NCI-H345 treated with DMSO at 0.1 percent for 48 hours (cell line): ENCODE results near the gene KRT6B.
"Not testable (repeated sequence)": the region's sequence is repeated elsewhere in the genome, so short reads cannot be mapped to it uniquely, and the experiment has no call there.

ENCODE experiments used
- DNase-seq: peaks from one replicate; lab custom pipeline; 2025; ENCODE audit not compliant: unreplicated experiment; lab: John Stamatoyannopoulos, UW

KRT6B gene

DNA sequence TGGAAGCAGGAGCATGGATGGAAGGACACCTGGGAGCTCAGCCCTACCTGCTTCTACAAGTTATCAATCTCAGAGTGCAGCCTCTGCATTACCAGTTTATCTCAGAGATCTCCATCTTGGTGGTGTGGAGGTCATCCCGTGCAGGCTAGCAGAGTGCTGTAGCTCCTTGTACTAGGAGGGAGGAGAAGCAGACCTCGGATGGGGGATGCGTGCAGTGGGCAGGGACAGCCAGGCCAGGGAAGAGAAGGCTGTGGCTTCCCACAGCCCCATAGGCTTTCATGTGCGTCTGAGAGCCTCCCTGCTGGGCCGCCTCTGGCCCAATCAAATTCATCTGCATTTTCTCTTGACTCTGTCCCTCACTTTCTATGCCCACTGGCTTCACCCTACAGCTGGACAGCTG, 37.0 kb downstream of the KRT6B start:
- no peak for DNase-seq

DNA sequence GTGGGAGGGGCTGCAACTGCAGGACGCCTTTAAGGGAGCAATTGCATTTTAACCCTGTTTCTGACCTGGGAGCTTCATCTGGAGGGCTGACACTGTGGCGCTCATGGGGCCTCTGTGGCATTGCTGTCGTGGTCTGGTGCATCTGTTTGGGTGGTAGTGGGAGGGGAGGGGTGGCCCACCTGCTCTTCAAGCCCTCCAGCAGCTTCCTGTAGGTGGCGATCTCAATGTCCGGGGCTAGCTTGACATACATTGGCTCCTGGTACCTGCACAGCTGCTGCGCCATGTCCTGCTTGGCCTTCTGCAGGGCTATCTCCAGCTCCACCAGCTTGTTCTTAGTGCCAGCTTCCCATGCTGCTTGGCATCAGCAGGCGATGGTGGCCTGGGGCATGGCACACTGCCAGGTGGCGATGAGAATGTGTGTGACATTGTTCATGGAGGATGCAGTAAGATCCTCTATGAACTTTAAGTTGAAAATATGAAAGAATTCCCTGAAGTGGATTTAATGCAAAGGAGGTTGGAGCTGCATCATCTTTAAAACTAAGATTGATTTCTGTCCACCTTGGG, 38.1 kb downstream of the KRT6B start:
- DNase-seq, result no peak

DNA sequence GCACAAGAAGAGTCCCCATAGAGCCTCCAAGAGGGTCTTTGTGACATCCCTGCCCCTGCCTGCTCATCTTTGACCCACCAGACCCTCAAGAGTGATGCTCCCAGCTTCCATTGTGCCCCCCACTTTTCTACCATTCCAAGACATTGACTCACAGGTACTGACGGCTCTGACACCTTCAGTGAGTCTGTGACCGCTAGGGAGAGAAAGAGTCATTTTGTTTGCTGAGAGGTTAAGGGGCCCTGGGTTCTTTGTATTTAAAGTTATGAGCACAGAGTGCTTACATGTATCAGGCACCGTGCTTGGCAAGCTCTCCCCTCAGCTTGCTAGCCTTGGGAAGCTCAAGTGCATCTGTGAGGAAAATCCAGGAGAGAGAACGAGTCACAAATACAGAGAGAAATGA, 38.7 kb downstream of the KRT6B start:
- DNase-seq, result no peak

DNA sequence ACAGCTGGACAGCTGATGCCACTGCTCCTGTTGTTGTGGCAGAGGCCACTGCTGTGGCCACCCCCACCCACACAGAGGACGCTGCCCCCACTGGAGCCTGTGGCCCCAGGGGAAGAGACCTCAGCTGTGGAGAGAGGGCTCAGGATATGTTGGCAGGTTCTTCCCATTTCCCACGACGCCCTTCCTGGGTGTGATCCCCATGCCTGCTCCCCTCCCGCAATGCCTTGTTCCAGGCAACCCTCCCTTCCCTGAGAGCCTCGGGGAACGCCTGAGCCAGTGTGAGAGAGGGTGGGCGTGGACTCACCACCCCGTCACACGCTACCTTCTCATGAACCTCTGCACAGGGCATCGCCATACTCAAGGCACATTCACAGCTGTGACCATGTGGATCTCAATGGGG, 40.1 kb downstream of the KRT6B start:
- DNase-seq, result no peak

DNA sequence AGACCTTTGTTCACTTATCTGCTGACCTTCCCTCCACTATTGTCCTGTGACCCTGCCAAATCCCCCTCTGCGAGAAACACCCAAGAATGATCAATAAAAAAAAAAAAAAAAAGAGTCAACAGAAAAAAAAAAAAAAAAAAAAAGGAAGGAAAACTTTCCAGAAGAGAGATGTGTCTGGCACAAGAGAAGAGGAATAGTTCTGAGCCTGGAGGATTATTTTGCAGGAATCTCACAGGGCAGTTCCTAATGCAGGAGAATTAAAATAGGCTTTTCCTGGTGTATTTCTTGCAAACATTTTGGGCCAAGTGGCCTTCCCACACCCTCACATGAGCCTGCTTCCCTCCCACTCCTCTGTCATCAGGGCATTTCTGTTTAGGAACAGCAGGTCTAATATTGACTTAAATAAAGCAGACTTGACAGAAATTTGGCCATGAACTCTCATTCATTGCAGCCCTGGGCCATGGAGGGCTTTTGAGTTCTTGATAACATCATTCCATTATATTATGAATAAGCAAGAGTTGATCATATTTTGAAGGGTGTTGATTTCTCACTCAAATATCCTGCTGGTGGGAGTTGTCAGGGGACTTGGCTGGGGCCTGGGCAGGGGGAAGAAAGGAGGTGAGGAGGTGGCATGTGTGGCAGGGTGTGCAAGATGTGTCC, 41.2 kb downstream of the KRT6B start:
- DNase-seq, result not testable (repeated sequence)

DNA sequence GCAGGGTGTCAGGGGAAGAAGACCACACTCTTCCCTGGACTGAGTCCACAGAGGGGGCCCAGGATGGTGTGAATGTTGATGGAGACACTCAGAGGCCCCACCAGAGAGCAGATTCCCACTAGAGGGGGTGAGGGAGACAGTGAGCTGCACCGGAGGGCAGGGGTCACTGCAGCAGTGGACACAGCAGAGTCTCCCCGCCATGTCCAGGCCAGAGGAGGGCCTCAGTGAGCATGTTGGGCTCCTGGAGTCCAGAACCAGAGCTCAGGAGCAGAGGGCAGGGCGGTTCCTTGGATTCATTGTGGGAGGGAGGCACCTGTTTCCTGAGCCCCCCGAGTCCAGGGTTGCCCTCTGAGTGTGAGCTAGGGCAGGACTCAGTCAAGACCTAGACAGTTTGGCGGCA, 44.0 kb downstream of the KRT6B start:
- no peak for DNase-seq

DNA sequence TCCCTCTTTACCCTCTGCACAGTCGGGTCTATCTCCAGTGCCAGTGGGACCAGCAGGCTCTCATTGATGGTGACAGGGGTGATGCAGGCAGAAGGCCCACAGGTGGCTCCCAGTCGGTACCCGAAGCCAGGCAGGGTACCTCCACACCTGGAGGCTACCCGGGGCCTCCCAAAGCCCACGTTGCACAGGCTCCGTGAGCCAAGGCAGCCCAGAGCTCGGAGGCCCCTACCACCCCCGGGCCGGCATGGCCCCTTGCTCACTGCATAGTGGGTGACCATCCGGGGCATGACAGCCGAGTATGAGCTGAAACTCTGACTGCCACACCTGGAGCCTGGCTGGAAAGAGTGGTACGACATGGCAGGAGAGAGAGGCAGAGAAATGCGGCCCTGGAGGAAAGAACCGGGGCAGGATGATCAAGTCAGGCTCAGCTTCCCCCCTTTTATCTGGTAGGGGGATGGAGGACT, 46.0 kb downstream of the KRT6B start, which contains the start of gene KRT82:
Gene KRT82 (minus strand): TSS at position 414 of the 464 bp plus-strand sequence. CDS start 58 bp downstream, at position 356.
- DNase-seq, result no peak

DNA sequence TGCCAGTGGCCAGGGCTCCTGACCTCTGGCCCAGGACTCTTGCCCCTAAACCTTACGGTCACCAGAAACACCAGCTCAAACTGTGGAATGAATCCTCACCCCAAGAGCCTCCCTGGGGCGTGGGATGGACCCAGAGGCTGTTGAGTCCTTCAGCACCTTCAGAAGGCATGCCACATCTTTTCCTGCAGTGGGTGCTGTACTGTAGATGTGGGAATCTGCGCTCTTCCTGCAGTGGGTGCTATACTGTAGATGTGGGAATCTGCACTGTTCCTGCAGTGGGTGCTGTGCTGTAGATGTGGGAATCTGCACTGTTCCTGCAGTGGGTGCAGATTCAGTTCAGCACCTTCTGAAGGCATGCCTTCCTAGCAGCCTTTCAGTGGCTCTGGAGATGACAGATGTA, 47.0 kb downstream of the KRT6B start:
- no peak for DNase-seq

DNA sequence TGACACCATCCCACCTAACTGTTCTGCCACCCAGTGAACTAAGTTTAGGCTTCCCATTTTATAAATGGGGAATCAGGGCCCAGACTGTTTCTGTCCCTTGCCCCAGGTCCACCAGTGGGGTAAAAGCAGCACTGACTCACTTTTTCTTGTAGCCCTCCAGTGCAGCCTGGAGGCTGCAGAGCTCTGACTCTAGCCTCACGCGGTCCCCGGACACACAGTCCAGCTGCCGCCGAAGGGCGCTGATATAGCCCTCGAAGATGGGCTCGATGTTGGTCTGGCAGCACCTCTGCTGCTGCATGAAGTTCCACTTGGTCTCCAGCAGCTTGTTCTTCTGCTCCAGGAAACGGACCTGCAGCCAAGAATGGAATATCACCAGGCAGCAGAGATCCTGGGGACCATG, 48.4 kb downstream of the KRT6B start:
- DNase-seq, result no peak

DNA sequence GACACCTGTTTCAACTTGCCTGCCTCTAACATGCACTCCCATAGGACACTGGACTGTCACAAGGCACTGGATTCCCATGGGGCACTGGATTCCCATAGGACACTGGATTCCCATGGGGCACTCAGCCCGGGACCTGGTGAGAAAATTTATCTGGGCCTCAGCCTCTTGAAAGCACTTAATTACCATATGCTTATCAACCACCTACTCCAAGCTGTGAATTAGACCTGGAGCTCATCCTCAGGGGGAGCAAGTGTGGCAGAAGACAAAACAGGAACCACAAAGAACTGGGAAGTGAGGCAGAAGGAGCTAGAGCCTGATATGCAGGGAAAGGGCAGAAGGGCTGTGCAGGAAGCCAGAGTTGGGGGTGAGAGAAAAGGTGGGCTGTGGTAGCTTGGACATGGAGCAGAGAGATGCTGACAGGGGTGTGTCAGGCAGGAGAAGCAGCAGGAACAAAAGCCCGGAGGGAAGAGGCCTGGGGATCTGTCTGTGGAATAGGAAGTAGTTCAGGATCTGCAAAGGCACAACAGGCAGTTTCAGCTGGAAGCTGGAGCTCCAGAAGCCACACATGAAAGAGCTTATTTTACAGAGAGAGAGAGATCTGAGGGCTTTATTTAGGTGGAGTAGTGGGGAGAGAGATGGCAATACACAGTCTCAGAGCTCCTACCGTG, 48.9 kb downstream of the KRT6B start:
- no peak for DNase-seq

DNA sequence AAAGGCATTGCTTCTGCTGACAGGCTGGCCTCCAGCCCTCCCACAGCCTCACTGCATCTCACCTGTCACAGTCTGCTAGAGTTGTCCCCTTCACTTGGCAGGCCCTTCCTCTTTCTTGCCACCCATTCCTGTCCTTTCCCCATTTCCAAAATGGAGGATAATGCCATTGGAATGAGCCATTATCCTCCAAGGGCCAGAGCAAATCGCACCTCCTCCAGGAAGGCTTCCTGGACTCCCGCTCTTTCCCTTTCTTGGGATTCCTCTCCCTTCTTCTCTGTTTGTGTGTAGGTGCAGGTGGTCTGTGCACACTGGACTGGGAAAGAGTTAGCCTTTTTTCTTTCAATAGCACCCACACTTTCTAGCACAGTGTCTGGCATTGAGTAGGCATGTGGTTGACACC, 49.6 kb downstream of the KRT6B start:
- DNase-seq, result no peak

DNA sequence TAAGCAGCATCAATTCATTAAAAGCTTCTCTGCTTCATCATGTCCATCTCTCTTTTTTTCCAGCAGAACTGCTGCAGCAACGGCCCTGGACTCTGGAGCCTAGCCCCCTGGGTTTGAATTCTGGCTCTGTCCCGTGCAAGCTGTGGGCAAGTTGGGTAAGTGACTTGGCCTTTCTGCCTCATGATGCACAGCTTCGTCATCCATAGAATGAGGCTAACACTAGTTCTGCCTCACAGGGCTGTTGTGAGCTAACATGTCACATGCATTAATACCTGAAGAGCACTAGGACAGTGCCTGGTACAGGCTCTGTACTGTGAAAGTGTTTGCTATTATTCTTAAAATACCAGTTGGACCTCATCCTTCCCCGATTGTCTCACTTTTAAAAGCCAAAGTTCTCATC, 50.0 kb downstream of the KRT6B start:
- no peak for DNase-seq

DNA sequence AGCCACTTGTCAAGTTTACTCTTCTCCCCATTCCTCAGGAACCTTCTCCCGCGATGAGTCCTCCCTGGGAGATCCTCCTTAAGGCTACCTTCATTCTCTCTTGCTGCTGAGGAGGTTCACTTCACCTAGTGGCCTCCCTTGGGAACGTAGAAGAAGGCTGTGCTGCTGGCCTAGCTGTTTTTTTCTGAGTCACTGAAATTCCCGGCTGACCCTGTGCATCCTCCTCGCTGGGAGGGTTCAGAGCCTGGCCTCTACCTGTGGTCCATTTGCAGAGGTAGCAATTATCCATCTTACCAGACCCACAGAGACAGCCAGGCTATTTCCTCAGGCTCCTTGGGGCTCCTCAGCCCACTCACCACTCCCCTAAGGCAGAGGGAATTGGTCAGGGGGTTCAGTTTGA, 50.4 kb downstream of the KRT6B start:
- DNase-seq, result no peak

DNA sequence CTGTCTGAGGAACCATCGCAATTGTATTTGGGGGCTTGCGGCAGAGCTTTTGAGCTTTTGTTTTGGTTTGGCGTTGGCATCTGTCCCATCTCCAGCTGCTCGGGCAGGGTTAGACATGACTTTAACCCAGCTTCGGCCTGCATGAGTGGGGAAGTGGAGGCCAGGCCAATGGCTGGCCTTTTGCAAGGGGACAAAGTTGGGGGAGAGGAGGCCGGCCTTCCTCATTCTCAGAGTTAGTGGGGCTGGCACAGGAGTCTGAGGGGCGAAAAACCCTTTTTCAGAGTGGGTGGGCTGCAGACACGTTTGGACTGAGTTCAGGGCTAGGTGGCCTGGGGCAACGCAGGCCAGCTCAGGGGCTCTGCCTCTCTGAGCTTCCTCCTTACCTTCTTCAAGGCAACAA, 51.0 kb downstream of the KRT6B start:
- DNase-seq, result no peak

DNA sequence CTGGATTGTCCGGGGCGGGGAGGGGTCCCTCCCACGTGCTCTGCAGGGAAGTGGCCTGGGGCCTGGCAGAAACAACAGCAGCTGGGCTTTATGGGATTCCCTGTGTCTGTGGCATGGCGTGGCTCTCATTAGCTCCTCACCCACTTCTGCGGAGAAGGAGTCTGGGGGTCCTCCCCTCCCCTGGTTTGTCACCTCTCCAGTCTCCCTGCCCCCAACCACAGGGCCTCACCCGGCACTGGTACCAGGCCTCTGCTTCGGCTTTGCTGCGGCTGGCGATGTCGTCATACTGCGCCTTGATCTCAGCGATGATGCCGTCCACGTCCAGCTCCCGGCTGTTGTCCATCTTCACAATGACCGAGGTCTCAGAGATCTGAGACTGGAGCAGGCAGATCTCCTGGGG, 52.2 kb downstream of the KRT6B start:
- DNase-seq, result no peak

DNA sequence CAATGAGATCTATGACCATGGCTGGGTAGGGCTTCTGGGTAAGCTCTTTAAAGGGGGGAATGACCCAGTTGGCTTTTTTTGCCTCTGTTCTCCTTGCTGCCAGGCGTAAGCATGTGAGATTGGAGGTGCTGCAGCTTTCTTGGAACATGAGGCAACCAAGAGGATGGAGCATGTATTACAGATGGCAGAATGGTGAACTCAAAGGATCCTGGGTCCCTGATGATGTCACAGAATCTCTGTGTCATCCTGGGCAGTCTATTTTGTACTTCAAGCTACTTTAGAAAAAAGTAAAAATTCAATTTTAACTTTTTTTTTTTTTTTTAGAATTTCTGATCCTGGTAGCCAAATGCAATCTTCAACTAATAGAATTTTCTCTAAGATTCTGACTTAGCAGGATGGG, 53.8 kb downstream of the KRT6B start:
- DNase-seq, result no peak

DNA sequence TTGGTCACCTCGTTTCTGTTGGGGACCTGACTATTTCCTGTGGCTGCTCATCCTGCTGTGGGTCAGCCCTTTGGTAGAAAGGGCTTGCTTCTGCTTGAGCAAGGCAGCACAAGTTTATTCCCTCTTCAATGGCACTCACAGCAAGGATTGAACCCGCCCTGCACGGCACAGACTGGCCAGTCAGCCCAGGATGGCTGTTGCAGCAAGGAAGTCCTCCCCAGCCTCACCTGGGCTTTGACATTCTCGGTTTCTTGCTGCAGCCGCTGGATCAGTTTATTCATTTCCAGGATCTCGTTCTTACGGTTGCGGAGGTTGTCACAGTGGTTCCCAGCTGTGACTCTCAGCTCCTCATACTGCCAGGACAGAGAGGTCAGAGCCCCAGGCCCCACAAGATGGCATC, 55.3 kb downstream of the KRT6B start:
- no peak for DNase-seq
